Activated CD8-positive, alpha-beta T cell treated with anti-CD3 and anti-CD28 coated beads, Interleukin-2, amount 10 ng/mL, durations not matched to agents 7 days and 5 days (primary cell): ENCODE results near the gene PCNA. TPM values are rescaled to one million over a fixed set of nuclear protein-coding genes. Genes with fewer than 3 reads are reported as not detected.
"Not testable (repeated sequence)": the region's sequence is repeated elsewhere in the genome, so short reads cannot be mapped to it uniquely, and the experiment has no call there.

Experiments used
- ATAC-seq: fragments of 150-1000 bp; cut with Tn5 transposase; one replicate; pipeline ENCODE4 v1.10.0; 2021; ENCODE audit warnings: moderate library complexity
- CTCF ChIA-PET: fragments of 350-600 bp; sonication (Branson Sonifier 250); formaldehyde crosslinking; loops from one replicate; lab custom pipeline; 2021; ENCODE audit warnings: antibody characterized with exemption; lab: Charles Lee
- POLR2A ChIA-PET: fragments of 350-600 bp; sonication (Branson Sonifier 250); formaldehyde crosslinking; loops from one replicate; lab custom pipeline; 2021; ENCODE audit warnings: antibody characterized with exemption; lab: Charles Lee
- DNase-seq: peaks from one replicate; pipeline ENCODE4 v3.0.0-alpha.2; 2020
- H3K27ac Mint-ChIP-seq: one replicate; pipeline ENCODE4 v1.8.0; 2021; ENCODE audit warnings: mild to moderate bottlenecking, mixed read lengths
- H3K27me3 Mint-ChIP-seq: one replicate; pipeline ENCODE4 v1.8.0; 2021; ENCODE audit warnings: low read depth, mixed read lengths
- H3K36me3 Mint-ChIP-seq: one replicate; pipeline ENCODE4 v1.8.0; 2021; ENCODE audit warnings: low read depth, mixed read lengths
- H3K4me1 Mint-ChIP-seq: one replicate; pipeline ENCODE4 v1.8.0; 2021; ENCODE audit warnings: low read depth, mixed read lengths
- H3K4me3 Mint-ChIP-seq: one replicate; pipeline ENCODE4 v1.8.0; 2021; ENCODE audit warnings: mild to moderate bottlenecking, mixed read lengths
- H3K9me3 Mint-ChIP-seq: one replicate; pipeline ENCODE4 v1.8.0; 2022; ENCODE audit warnings: mixed read lengths; ENCODE audit not compliant: insufficient read depth
- total RNA-seq, 2 experiments: library from RNA; stranded (reverse); gene quantifications; one replicate each; pipeline ENCODE4 v1.2.3, GENCODE V29; 2021

Gene PCNA
- total RNA-seq, 2 experiments from 2014 or later: 607 to 613 TPM

DNA sequence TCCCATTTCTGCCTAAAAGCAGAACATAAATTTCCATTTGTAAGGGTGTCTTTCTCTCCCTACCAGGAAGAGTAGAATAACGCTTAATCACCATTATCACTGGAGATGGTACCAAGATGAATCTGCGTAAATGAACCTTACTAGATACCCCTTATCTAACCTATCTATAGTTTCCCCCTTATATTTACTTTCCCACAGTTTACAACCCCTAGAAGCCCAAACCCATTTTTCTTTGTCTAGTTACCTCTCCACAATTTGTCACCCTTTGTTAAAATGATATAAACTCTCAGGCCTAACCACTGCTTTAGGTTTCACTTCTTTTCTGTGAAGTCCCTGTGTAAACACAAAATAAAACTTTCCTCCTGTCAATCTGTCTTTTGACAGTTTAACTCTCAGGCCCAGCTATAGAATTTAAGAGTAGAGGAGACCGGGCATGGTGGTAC, 45.5 kb downstream of the PCNA start:
- Mint-ChIP-seq H3K4me3 (no peak overlapping the region), H3K27ac (peak overlapping the region; percentile 20), H3K36me3 (no peaks in the 10 kb centered on the region), H3K9me3 (no peaks in the 10 kb centered on the region), H3K27me3 (no peaks in the 10 kb centered on the region), H3K4me1 (peaks cover 40% of the 10 kb centered on the region)
- ATAC-seq (no peak), DNase-seq (no peak)
- ChIA-PET CTCF (interaction anchor here (1.2 to 3.7 kb wide), 3 partner anchors 17 to 334 kb away, joined by 3 to 15 read pairs (median 3); no protein-coding TSS in a partner anchor), POLR2A (no interaction called here)

DNA sequence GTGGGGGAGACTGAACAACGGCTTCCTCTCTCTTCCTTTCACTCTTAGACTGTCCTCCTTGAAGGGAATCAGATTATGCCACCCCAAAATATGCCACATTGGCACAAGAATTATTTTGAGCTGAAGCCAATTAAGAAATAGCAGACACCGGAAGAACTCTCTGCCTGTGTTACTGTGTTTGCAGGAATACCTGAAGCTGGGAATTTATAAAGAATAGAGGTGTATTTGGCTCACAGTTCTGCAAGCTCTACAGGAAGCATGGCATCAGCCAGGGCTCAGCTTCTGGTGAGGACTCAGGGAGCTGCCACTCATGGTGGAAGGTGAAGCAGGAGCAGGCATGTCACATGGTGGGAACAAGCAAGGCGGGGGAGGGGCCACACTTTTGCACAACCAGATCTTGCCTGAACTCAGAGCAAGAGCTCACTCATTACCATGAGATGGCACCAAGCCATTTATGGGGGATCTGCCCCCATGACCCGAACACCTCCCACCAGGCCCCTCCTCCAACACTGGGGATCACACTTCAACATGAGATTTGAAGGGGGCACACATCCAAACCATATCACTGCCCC, 46.0 kb downstream of the PCNA start:
- H3K9me3 Mint-ChIP-seq: no peaks in the 10 kb centered on the region
- ATAC-seq: no peak
- ChIA-PET POLR2A (no interaction called here), CTCF (interaction anchor here (1.0 to 3.7 kb wide), 5 partner anchors 12 to 333 kb away, joined by 3 to 15 read pairs (median 3); no protein-coding TSS in a partner anchor)
- peaks cover 39% of the 10 kb centered on the region for H3K4me1 Mint-ChIP-seq
- DNase-seq: peak; percentile 28
- peak overlapping the region; percentile 23 for H3K27ac Mint-ChIP-seq
- no peak overlapping the region for H3K4me3 Mint-ChIP-seq
- no peaks in the 10 kb centered on the region for H3K36me3 Mint-ChIP-seq
- H3K27me3 Mint-ChIP-seq: no peaks in the 10 kb centered on the region

DNA sequence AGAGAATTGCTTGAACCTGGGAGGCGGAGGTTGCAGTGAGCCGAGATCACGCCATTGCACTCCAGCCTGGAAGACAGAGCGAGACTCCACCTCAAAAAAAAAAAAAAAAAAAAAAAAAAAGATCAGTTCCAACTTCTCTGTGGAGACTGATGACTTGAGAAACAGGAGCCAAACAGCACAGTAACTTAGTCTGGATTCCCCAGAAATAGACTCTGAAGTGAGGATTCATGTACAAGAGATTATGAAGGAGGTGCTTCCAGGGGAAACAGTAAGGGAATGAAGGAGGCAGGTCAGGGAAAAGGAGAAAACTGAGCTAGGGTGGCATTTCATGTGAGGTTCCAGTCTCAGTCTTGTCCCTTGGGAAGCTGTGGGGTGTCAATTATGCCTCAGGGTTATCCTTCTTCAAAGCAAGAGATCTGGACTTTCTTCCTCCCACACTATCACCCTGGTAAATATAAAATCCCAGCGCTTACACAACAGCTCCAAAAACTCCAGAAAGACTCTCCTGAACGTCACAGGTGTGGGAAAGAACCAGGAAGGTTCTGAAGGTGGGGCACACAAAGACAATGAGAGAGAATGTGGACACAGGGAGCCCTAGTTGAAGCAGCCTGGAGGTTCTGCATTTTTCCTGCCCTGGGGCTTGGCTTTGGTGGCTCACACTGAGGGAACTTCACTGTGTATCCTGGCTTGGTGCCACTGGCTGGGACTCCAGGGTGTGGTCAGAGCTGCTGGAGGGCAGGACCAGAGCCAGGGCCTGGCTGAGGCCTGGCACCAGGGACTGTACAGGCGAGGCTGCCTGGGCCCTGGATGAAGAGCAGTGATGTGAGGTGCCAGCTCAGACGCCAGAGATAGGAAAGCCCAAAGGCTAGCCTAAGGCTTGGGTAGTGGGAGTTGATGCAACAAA, 46.8 kb downstream of the PCNA start:
- H3K27me3 Mint-ChIP-seq: no peaks in the 10 kb centered on the region
- no peak overlapping the region for H3K4me3 Mint-ChIP-seq
- H3K9me3 Mint-ChIP-seq: no peaks in the 10 kb centered on the region
- DNase-seq (no peak), ATAC-seq (no peak)
- peaks cover 34% of the 10 kb centered on the region for H3K4me1 Mint-ChIP-seq
- no peaks in the 10 kb centered on the region for H3K36me3 Mint-ChIP-seq
- peak overlapping the region; percentile 65 for H3K27ac Mint-ChIP-seq
- CTCF ChIA-PET: interaction anchor here (0.8 to 3.7 kb wide), 8 partner anchors 9 to 332 kb away, joined by 3 to 15 read pairs (median 3); no protein-coding TSS in a partner anchor
- POLR2A ChIA-PET: no interaction called here

DNA sequence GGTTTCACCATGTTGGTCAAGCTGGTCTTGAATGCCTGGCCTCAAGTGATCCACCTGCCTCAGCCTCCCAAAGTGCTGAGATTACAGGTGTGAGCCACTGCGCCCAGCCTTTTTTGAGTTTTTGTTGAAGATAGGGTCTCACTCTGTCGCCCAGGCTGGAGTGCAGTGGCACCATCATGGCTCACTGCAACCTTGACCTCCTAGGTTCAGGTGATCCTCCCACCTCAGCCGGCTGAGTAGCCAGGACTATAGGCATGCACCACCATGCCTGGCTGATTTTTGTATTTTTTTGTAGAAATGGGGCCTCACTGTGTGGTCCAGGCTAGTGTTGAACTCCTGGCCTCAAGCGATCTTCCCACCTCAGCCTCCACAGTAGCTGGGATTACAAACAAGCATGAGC, 47.8 kb downstream of the PCNA start:
- H3K4me3 Mint-ChIP-seq, DNase-seq, H3K36me3 Mint-ChIP-seq, POLR2A ChIA-PET, H3K27me3 Mint-ChIP-seq, H3K27ac Mint-ChIP-seq, ATAC-seq, H3K9me3 Mint-ChIP-seq: not testable (repeated sequence)
- CTCF ChIA-PET: interaction anchor here (1.0 to 1.3 kb wide), 3 partner anchors 15 to 29 kb away, joined by 3 to 4 read pairs (median 4); no protein-coding TSS in a partner anchor
- H3K4me1 Mint-ChIP-seq: peaks cover 23% of the 10 kb centered on the region

DNA sequence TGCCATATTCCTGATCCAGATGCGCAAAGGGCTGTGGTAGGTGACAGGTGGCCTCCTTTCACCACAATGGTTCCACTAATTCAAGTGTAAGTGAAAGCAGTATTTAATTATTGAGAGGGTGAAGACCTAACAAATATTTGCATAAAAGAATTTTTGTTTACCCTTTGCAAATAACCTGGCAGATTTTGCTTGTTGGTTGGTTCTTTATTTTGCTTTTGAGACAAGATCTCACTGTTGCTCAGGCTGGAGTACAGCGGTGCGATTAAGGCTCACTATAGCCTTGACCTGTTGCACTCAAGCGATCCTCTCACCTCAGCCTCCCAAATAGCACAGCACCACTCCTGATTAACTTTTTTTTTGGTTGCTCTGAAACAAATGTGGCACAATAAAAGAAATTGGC, 49.2 kb downstream of the PCNA start:
- H3K4me3 Mint-ChIP-seq: no peak overlapping the region
- ChIA-PET CTCF (interaction anchor here (0.9 to 1.2 kb wide), 2 partner anchors 13 to 115 kb away, joined by 3 to 4 read pairs; no protein-coding TSS in a partner anchor), POLR2A (no interaction called here)
- no peak overlapping the region for H3K27ac Mint-ChIP-seq
- ATAC-seq: no peak
- DNase-seq: no peak
- no peaks in the 10 kb centered on the region for H3K9me3 Mint-ChIP-seq
- H3K4me1 Mint-ChIP-seq: peaks cover 23% of the 10 kb centered on the region
- H3K27me3 Mint-ChIP-seq: no peaks in the 10 kb centered on the region
- H3K36me3 Mint-ChIP-seq: no peaks in the 10 kb centered on the region

DNA sequence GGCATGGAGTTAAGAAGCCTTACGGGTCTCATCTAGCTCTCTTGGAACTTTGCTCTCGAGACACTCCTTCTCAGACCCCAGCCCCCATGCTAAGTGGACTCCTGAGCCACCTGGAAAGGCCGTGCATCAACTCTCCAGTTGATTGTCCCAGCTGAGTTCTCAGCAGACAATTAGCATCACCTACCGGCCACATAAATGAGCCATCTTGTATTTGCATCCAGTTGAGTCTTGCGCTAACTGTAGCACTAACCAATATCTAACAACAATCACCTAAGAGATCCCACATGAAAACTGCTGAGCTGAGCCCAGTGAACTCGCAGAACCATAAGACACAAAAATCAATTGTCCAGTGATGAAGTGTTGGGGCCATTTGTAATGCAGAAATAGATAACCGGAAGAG, 49.7 kb downstream of the PCNA start:
- H3K36me3 Mint-ChIP-seq: no peaks in the 10 kb centered on the region
- no peaks in the 10 kb centered on the region for H3K27me3 Mint-ChIP-seq

DNA sequence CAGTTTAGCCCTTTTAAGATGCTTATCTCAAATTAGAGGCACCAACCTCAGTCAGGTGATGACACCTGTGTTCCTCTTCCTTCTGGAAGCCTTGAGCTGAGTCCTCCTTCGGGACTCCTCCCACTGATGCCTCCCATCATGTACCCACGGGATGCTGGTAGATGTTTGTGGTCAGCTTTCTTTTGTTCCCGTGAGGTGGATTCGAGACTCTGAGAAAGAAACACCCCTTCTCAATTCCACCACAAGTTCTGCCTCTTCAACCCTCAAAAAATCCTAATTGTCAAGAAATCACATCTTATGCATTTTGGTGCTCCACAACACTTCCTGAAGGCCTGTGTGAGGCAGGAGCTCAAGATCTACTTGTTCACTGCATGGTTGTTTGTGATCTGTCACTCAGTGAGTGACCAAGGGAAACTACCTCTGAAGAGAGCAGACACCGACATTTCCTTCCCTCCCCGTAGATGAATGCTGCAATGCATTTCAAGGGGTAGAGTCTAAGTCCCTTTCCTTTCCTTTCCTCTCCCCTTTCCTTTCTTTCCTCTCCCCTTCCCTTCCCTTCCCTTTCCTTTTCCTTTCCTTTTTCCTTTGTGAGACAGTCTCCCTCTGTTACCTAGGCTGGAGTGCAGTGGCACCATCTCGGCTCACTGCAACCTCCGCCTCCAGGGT, 50.5 kb downstream of the PCNA start:
- ChIA-PET CTCF (interaction anchor here (0.8 to 2.7 kb wide), 4 partner anchors 10 to 114 kb away, joined by 3 to 22 read pairs (median 12); no protein-coding TSS in a partner anchor), POLR2A (interaction anchor here (0.7 kb wide), 1 partner anchor 14 kb away, joined by 3 read pairs; no protein-coding TSS in a partner anchor)
- no peak overlapping the region for H3K4me3 Mint-ChIP-seq
- DNase-seq: no peak
- H3K36me3 Mint-ChIP-seq: no peaks in the 10 kb centered on the region
- H3K27me3 Mint-ChIP-seq: no peaks in the 10 kb centered on the region
- ATAC-seq: no peak
- no peaks in the 10 kb centered on the region for H3K9me3 Mint-ChIP-seq
- H3K27ac Mint-ChIP-seq: peak overlapping the region; percentile 2
- H3K4me1 Mint-ChIP-seq: peaks cover 20% of the 10 kb centered on the region

More for the DNA sequence above, 49.7 kb downstream of the PCNA start:
- DNase-seq: no peak
- POLR2A ChIA-PET: no interaction called here
- CTCF ChIA-PET: interaction anchor here (0.9 to 2.7 kb wide), 3 partner anchors 13 to 115 kb away, joined by 3 to 22 read pairs (median 20); no protein-coding TSS in a partner anchor
- H3K4me1 Mint-ChIP-seq: peaks cover 23% of the 10 kb centered on the region
- no peak overlapping the region for H3K4me3 Mint-ChIP-seq
- no peak overlapping the region for H3K27ac Mint-ChIP-seq
- H3K9me3 Mint-ChIP-seq: no peaks in the 10 kb centered on the region
- no peak for ATAC-seq

DNA sequence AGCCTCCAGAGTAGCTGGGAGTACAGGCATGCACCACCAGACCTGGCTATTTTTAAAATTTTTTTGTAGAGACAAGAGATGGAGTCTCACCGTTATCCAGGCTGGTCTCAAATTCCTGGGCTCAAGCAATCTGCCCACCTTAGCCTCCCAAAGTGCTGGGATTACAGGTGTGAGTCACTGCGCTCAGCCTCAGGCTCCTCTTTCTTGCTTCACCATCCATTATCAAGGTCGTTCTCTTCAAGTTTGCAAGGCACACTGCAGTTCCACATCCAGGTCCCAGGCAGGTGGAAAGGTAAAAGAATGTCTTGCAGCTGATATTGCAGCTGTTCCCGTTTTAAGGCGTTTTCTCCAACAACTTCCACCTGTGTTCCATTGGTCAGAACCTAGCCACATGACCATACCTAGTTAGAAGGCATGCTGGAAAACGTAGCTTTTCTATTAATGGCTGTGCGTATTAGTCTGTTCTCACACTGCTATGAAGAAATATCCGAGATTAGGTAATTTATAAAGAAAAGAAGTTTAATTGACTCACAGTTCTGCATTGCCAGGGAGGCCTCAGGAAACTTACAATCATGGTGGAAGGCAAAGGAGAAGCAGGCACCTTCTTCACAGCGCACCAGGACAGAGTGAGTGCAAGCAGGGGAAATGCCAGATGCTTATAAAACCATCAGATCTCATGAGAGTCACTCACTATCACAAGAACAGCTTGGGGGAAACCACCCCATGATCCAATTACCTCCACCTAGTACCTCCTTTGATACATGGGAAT, 51.7 kb downstream of the PCNA start:
- no peak for DNase-seq
- H3K36me3 Mint-ChIP-seq: no peaks in the 10 kb centered on the region
- no peaks in the 10 kb centered on the region for H3K27me3 Mint-ChIP-seq
- H3K9me3 Mint-ChIP-seq: no peaks in the 10 kb centered on the region
- CTCF ChIA-PET: interaction anchor here (1.8 to 2.7 kb wide), 3 partner anchors 11 to 112 kb away, joined by 4 to 22 read pairs (median 20); no protein-coding TSS in a partner anchor
- H3K27ac Mint-ChIP-seq: no peak overlapping the region
- H3K4me1 Mint-ChIP-seq: peaks cover 9% of the 10 kb centered on the region
- ATAC-seq: no peak
- no peak overlapping the region for H3K4me3 Mint-ChIP-seq
- POLR2A ChIA-PET: interaction anchor here (0.5 kb wide), 1 partner anchor 11 kb away, joined by 3 read pairs; no protein-coding TSS in a partner anchor

DNA sequence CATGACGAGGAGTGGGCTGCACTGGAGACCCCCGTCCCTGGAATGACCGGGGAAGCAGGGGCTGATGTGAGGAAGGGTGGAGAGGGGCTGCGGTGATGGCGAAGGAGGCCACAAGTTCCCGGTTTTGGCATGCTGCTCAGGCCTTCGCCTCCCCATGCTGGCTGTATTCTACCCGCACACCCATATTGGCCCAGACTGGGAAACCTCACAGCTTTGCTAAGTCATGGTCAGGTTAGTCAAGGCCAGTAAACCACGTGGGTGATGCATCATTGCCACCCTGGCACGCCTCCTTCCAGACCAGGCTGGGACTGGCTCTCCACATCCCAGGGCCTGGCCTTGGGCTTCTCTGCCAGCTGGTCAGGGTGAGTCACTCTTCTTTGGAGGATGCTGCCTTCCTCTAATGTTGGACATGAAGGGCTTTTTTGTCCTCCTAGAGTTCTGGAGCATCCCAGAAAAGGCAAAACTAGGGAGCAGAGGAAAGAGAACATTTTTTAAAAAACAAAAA, 53.8 kb downstream of the PCNA start:
- H3K27me3 Mint-ChIP-seq: no peaks in the 10 kb centered on the region
- DNase-seq: no peak

DNA sequence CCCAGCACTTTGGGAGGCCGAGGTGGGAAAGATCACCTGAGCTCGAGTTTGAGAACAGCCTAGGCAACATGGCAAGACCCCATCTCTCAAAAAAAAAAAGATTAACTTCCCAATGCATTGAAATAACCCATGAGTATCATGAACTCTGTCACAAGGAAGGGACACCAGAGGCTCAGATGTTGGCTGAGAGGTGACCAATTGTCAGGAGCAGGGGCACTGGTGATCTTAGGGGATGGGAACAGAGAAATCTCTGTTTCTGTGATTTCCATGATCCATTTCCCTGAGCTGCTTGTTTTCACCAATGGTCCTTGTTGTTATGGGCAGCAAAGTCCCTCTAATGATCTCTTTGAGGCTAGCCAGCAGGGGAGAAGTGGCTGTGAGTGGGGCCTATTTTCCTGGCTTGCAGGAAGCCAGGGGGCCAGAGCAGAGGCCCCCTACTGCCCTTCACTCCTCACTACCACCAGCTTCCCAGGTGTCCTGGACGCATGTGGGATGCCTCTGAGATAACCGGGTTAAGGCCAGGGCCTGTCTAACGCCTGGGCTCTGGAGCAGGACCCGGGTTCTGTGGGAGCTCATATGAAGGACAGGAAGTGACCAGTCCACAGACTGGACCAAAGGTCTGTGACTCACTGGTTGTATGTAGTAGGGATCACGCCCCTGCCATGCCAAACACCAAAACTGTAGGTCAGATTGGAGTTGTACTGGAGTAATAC, 54.4 kb downstream of the PCNA start:
- ATAC-seq (no peak), DNase-seq (no peak)
- no peaks in the 10 kb centered on the region for H3K27me3 Mint-ChIP-seq
- no peaks in the 10 kb centered on the region for H3K9me3 Mint-ChIP-seq
- ChIA-PET POLR2A (interaction anchor here (1.2 kb wide), 1 partner anchor 9 kb away, joined by 3 read pairs; no protein-coding TSS in a partner anchor), CTCF (interaction anchor here (0.8 to 1.0 kb wide), 2 partner anchors 15 to 36 kb away, joined by 3 to 4 read pairs; no protein-coding TSS in a partner anchor)
- peaks cover 21% of the 10 kb centered on the region for H3K4me1 Mint-ChIP-seq
- no peak overlapping the region for H3K4me3 Mint-ChIP-seq
- no peaks in the 10 kb centered on the region for H3K36me3 Mint-ChIP-seq
- no peak overlapping the region for H3K27ac Mint-ChIP-seq

More for the DNA sequence above, 53.8 kb downstream of the PCNA start:
- H3K4me1 Mint-ChIP-seq: peaks cover 18% of the 10 kb centered on the region
- no peak for ATAC-seq
- no peaks in the 10 kb centered on the region for H3K9me3 Mint-ChIP-seq
- POLR2A ChIA-PET: interaction anchor here (1.2 kb wide), 1 partner anchor 9 kb away, joined by 3 read pairs; no protein-coding TSS in a partner anchor
- H3K27ac Mint-ChIP-seq: no peak overlapping the region
- no peaks in the 10 kb centered on the region for H3K36me3 Mint-ChIP-seq
- CTCF ChIA-PET: interaction anchor here (0.8 to 1.8 kb wide), 4 partner anchors 9 to 110 kb away, joined by 3 to 6 read pairs (median 4); no protein-coding TSS in a partner anchor
- H3K4me3 Mint-ChIP-seq: no peak overlapping the region
